Camera-type eye (tissue), 1 donor: ENCODE data around the gene MRPS12. TPM values are rescaled to one million over a fixed set of nuclear protein-coding genes. Genes with fewer than 3 reads are reported as not detected.

Experiments used
- total RNA-seq: library from RNA; depleted of rRNA; stranded (reverse); fragments of >200 nt; gene quantifications from one replicate; pipeline ENCODE4 v1.2.3, GENCODE V29; 2014

MRPS12 gene
- 16.3 TPM for total RNA-seq

GRCh38 chr19:38930776-38931520 lies at the start of gene MRPS12:
Gene MRPS12 (plus strand): TSS chr19:38930944. CDS start chr19:38931295, 351 bp downstream.

GRCh38 chr19:38899447-38900201 lies 31.1 kb upstream of the MRPS12 start, which contains the start of the genes NFKBIB and SIRT2:
Gene NFKBIB (plus strand): TSS chr19:38899969. CDS start chr19:38900033, 64 bp downstream.
Gene SIRT2 (minus strand): TSS chr19:38899618. CDS start chr19:38899521, 97 bp downstream.

GRCh38 chr19:38929929-38930775 lies 592 bp upstream of the MRPS12 start, which contains the start of gene SARS2:
Gene SARS2 (minus strand): TSS chr19:38930763. CDS start chr19:38930736, 27 bp downstream.

GRCh38 chr19:38975214-38975860 lies 44.6 kb downstream of the MRPS12 start, which contains the start of gene FBXO17:
Gene FBXO17 (minus strand): TSS chr19:38975742. CDS start chr19:38950319, 25,423 bp downstream.

Other genes with a start within 250 kb of the MRPS12 start
- gene CAPN12, start 186.5 kb upstream of the MRPS12 start, total RNA-seq = 0.38 TPM
- not detected for gene LGALS7, start 157.4 kb upstream of the MRPS12 start, total RNA-seq
- 2.1 TPM for gene LGALS7B, start 141.7 kb upstream of the MRPS12 start, total RNA-seq
- 0.55 TPM for gene LGALS4, start 118.0 kb upstream of the MRPS12 start, total RNA-seq
- 40.1 TPM for gene ECH1, start 99.2 kb upstream of the MRPS12 start, total RNA-seq
- 278 TPM for gene HNRNPL, start 81.0 kb upstream of the MRPS12 start, total RNA-seq
- 3.3 TPM for gene RINL, start 52.7 kb upstream of the MRPS12 start, total RNA-seq
- gene SIRT2, start 31.3 kb upstream of the MRPS12 start, total RNA-seq = 57.0 TPM
- gene NFKBIB, start 31.0 kb upstream of the MRPS12 start, total RNA-seq = 9.3 TPM
- 1.6 TPM for gene CCER2, start 18.8 kb upstream of the MRPS12 start, total RNA-seq
- 20.2 TPM for gene SARS2, start 181 bp upstream of the MRPS12 start, total RNA-seq
- gene FBXO17, start 44.8 kb downstream of the MRPS12 start, total RNA-seq = 25.0 TPM
- 9.3 TPM for gene FBXO27, start 101.6 kb downstream of the MRPS12 start, total RNA-seq
- gene ACP7, start 153.4 kb downstream of the MRPS12 start, total RNA-seq = not detected
- gene PAK4, start 194.8 kb downstream of the MRPS12 start, total RNA-seq = 31.8 TPM